CD4-positive, alpha-beta T cell treated with Interleukin-21 for 1 hour (primary cell): ENCODE data around the gene GNG7.
"Not testable (repeated sequence)": the region's sequence is repeated elsewhere in the genome, so short reads cannot be mapped to it uniquely, and the experiment has no call there.

Experiments
- DNase-seq: peaks from one replicate; pipeline ENCODE4 v3.0.0-alpha.2; 2020

The GNG7 gene

GRCh38 chr19:2668175-2668763 is 34.2 kb downstream of the GNG7 start:
- no peak for DNase-seq

GRCh38 chr19:2667349-2667748 is 35.1 kb downstream of the GNG7 start:
- not testable (repeated sequence) for DNase-seq

GRCh38 chr19:2666344-2666994 is 36.0 kb downstream of the GNG7 start:
- no peak for DNase-seq

- DNase-seq = no peak
Observed at GRCh38 chr19:2665103-2665502, 37.4 kb downstream of the GNG7 start.

GRCh38 chr19:2663920-2664571 is 38.4 kb downstream of the GNG7 start:
- no peak for DNase-seq

GRCh38 chr19:2661615-2662014 is 40.9 kb downstream of the GNG7 start:
- DNase-seq = no peak

- DNase-seq = no peak
Observed at GRCh38 chr19:2659856-2660432, 42.5 kb downstream of the GNG7 start.

- no peak for DNase-seq
Observed at GRCh38 chr19:2656533-2656932, 46.0 kb downstream of the GNG7 start.

GRCh38 chr19:2653710-2654707 is 48.5 kb downstream of the GNG7 start:
- no peak for DNase-seq

- DNase-seq = no peak
Observed at GRCh38 chr19:2653218-2653617, 49.3 kb downstream of the GNG7 start.

GRCh38 chr19:2652504-2653099 is 49.9 kb downstream of the GNG7 start:
- DNase-seq = no peak

GRCh38 chr19:2651002-2651733 is 51.3 kb downstream of the GNG7 start:
- not testable (repeated sequence) for DNase-seq

- DNase-seq = no peak
Observed at GRCh38 chr19:2650515-2650914, 52.0 kb downstream of the GNG7 start.

- peak; percentile 77 for DNase-seq
Observed at GRCh38 chr19:2648528-2648937, 54.0 kb downstream of the GNG7 start.

GRCh38 chr19:2648099-2648498 is 54.4 kb downstream of the GNG7 start:
- no peak for DNase-seq

- DNase-seq = no peak
Observed at GRCh38 chr19:2646866-2647535, 55.5 kb downstream of the GNG7 start.

- no peak for DNase-seq
Observed at GRCh38 chr19:2645826-2646225, 56.7 kb downstream of the GNG7 start.

- DNase-seq = not testable (repeated sequence)
Observed at GRCh38 chr19:2643123-2643737, 59.3 kb downstream of the GNG7 start.

GRCh38 chr19:2641332-2641698 is 61.2 kb downstream of the GNG7 start:
- DNase-seq = no peak

GRCh38 chr19:2640563-2641331 is 61.7 kb downstream of the GNG7 start:
- no peak for DNase-seq
